ENCODE data around the gene F13A1.

The F13A1 gene

DNA sequence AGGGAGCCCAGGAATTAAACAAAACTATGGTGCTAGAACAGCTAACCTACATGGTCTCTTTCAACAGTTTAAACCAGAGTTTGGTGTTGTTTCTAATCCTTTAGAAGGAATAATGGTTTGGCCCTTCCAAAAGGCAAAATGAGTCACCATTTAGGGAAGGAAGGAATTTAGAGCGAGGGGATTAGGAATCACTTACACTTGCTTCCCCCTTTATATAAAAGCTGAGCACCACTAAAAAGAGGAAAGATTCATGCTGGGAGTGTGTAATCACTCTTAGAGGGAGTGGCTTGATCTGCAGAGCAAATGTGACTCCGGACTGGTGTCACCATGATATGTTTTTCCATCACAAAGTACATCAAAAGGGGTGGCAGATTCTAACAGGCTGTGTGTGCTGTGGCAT is 63.6 kb downstream of the F13A1 start:
- DNase-seq (ENCODE audit: low read depth, low spot score): no peak
- H3K4me3 ChIP-seq (ENCODE audit: low read depth, low read length): no peak overlapping the region
- in situ Hi-C loops (cut with HindIII; ENCODE audit: low sequenced_read_pairs): no loop called here
- TF ChIP-seq, protein P1, sequence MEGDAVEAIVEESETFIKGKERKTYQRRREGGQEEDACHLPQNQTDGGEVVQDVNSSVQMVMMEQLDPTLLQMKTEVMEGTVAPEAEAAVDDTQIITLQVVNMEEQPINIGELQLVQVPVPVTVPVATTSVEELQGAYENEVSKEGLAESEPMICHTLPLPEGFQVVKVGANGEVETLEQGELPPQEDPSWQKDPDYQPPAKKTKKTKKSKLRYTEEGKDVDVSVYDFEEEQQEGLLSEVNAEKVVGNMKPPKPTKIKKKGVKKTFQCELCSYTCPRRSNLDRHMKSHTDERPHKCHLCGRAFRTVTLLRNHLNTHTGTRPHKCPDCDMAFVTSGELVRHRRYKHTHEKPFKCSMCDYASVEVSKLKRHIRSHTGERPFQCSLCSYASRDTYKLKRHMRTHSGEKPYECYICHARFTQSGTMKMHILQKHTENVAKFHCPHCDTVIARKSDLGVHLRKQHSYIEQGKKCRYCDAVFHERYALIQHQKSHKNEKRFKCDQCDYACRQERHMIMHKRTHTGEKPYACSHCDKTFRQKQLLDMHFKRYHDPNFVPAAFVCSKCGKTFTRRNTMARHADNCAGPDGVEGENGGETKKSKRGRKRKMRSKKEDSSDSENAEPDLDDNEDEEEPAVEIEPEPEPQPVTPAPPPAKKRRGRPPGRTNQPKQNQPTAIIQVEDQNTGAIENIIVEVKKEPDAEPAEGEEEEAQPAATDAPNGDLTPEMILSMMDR (IDR thresholded peaks at IDR 0.05; ENCODE audit: low read depth, low read length): no peak

DNA sequence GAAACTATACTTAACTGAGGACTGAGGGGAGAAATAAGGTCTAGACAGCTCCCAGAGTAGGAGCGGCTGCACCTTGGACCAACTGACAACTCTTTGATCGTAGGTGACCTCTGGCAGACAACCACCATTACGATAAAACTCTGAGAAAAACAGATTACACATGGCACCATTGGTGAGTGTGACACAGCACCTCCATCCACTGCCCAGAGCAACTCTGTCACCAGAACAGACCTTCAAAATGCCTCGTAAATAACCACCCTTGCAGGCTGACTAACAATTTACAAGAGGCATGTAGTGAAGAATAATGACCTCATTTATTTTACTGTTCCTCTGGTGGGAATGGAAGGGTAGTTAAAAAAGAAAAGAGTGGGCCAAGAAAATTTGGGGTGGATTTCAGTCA is 64.2 kb downstream of the F13A1 start:
- in situ Hi-C loops (cut with HindIII; ENCODE audit: low sequenced_read_pairs): no loop called here
- TF ChIP-seq, protein P1 (IDR thresholded peaks at IDR 0.05; ENCODE audit: low read depth, low read length): no peak
- H3K4me3 ChIP-seq (ENCODE audit: low read depth, low read length): no peak overlapping the region
- DNase-seq (ENCODE audit: low read depth, low spot score): no peak

DNA sequence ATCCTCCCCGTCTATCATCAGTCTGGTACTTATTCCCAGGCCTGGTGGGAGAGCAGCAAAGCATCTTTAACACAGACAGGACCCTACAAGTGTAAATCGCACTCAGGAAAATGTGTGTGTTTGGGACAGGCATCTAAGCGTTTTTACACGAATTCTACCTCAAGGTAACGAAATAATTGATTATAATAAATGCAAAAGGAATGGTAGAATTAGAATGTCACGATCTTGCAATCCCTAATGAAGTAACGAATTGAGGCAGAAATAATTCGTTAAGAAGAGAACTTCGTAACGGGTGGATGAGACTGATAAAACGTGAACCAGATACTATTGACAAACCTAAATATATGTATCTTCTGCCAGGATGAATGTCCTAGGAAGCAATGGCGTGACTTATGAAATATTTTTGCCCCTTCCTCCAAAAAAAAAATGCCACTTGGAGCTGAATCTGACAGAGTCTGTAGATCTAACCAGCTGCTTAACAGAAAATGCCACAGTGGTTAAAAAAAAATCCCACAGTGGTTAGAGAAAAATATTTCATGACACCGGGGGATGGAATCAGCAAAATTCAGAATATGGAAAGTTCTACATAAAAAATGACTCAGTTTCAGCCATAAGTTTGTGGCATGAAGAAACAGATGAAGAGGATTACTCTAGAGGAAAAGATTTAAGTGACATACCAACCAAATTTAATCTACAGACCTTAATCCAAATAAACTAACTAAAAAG is 68.7 kb downstream of the F13A1 start:
- H3K4me3 ChIP-seq (ENCODE audit: low read depth, low read length): no peak overlapping the region
- no peak for DNase-seq (ENCODE audit: low read depth, low spot score)
- in situ Hi-C loops (cut with HindIII; ENCODE audit: low sequenced_read_pairs): no loop called here
- TF ChIP-seq, protein P1 (IDR thresholded peaks at IDR 0.05; ENCODE audit: low read depth, low read length): no peak

DNA sequence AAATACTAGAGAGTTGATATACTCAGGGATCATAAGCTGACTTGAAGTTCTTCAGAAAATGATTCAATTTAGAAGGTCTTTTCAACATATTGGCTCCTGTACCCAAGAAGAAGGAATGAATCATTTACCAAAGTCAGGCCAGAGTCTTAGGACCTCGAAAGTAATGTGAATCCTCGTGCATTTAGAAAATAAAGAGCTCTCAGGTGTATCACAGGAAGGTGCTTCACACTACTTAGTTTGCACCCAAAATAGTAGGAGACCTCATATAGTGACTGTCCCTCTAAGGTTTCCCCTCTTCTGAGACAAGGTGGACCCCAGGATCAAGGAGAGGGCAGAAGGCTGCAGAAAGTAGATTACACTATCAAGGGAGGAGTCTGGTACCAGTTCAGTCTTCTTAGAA is 71.8 kb downstream of the F13A1 start:
- H3K4me3 ChIP-seq (ENCODE audit: low read depth, low read length): no peak overlapping the region
- TF ChIP-seq, protein P1 (IDR thresholded peaks at IDR 0.05; ENCODE audit: low read depth, low read length): no peak
- no peak for DNase-seq (ENCODE audit: low read depth, low spot score)
- in situ Hi-C loops (cut with HindIII; ENCODE audit: low sequenced_read_pairs): no loop called here

DNA sequence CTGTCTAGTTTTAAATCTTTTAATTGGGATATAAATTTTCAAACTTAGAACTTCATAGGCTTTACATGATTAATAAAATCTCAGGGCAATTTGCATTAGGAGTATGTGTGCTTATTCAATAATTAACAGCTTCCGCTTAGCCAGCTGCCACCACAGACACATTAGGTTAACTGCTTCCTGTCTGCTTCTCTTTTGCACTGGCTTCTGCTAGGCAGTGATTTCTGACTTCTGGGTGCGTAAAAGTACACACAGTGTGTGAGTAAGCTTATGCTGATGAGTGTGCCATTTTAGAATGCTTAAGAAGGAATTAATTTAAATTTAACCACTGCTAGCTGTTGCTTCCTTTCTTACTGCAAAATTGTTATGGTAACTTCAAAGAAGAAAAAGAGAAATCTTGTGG is 73.9 kb downstream of the F13A1 start:
- H3K4me3 ChIP-seq (ENCODE audit: low read depth, low read length): no peak overlapping the region
- TF ChIP-seq, protein P1 (IDR thresholded peaks at IDR 0.05; ENCODE audit: low read depth, low read length): no peak
- DNase-seq (ENCODE audit: low read depth, low spot score): no peak
- in situ Hi-C loops (cut with HindIII; ENCODE audit: low sequenced_read_pairs): no loop called here

DNA sequence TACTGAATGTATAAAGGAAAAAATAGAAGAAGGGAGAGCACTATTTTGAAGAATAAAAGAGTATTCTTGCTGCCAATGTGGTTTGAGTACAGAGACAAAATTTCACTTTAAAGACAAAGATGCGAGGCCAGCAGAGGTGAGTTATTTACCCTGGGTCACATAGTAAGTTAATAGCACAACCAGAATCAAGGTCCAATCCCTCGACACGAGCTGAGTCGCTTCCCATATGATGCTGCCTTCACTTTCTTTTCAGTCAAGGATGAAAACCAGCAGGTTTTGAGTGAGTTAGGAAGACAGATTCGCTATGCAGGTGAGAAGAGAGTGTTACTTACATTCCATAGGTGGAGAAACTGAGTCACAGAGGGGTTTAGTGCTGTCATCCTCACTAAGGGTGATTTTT is 75.8 kb downstream of the F13A1 start:
- in situ Hi-C loops (cut with HindIII; ENCODE audit: low sequenced_read_pairs): no loop called here
- TF ChIP-seq, protein P1 (IDR thresholded peaks at IDR 0.05; ENCODE audit: low read depth, low read length): no peak
- no peak overlapping the region for H3K4me3 ChIP-seq (ENCODE audit: low read depth, low read length)
- no peak for DNase-seq (ENCODE audit: low read depth, low spot score)

All from astrocyte of the spinal cord (primary cell).